Heart left ventricle (tissue), 16 donors: ENCODE results near the gene DNALI1. TPM values are rescaled to one million over a fixed set of nuclear protein-coding genes. Genes with fewer than 3 reads are reported as not detected.
"Not testable (repeated sequence)": the region's sequence is repeated elsewhere in the genome, so short reads cannot be mapped to it uniquely, and the experiment has no call there.

ENCODE experiments used
- ATAC-seq, 4 donors: fragments of 200-7000 bp; cut with Tn5 transposase; one replicate each; pipeline ENCODE4 v1.9.1; 2020 to 2022; ENCODE audit warnings: moderate library complexity in 4 of 4, mild to moderate bottlenecking in 3 of 4, moderate number of reproducible peaks in 1 of 4
- DNase-seq, 5 donors: peaks; one replicate each; pipeline ENCODE4 v3.0.0-alpha.2; 2020
- H3K27ac ChIP-seq, 12 donors: fragments of 200-600 bp; sonication (generic) in 4 of 12; one replicate each; pipeline versions ENCODE4 v1.5.0 to v1.8.0; 2016 to 2022; ENCODE audit warnings: mild to moderate bottlenecking in 2 of 12
- H3K27me3 ChIP-seq, 9 donors: fragments of 200-600 bp; sonication (generic) in 2 of 9; one replicate each; pipeline versions ENCODE4 v1.5.1 to v1.8.0; 2016 to 2022; ENCODE audit warnings: mild to moderate bottlenecking in 3 of 9
- H3K36me3 ChIP-seq, 9 donors: fragments of 200-600 bp; sonication (generic) in 2 of 9; one replicate each; pipeline versions ENCODE4 v1.5.0 to v1.8.0; 2018 to 2022; ENCODE audit warnings: mild to moderate bottlenecking in 2 of 9
- H3K4me1 ChIP-seq, 12 donors: fragments of 200-600 bp; sonication (generic) in 4 of 12; one replicate each; pipeline versions ENCODE4 v1.5.0 to v1.8.0; 2016 to 2022; ENCODE audit warnings: mild to moderate bottlenecking in 3 of 12
- H3K4me3 ChIP-seq, 12 donors: fragments of 200-600 bp; sonication (generic) in 4 of 12; one replicate each; pipeline versions ENCODE4 v1.5.0 to v1.8.0; 2017 to 2022; ENCODE audit warnings: mild to moderate bottlenecking in 9 of 12, moderate library complexity in 4 of 12
- H3K9me3 ChIP-seq, 12 donors: fragments of 200-600 bp; sonication (generic) in 4 of 12; one replicate each; pipeline versions ENCODE4 v1.5.0 to v1.8.0; 2016 to 2022; ENCODE audit warnings: mild to moderate bottlenecking in 1 of 12
- POLR2A ChIP-seq, 2 donors: fragments of 450-650 bp; IDR thresholded peaks; one replicate each; pipeline ENCODE4 v1.6.1; 2017; ENCODE audit warnings: antibody characterized with exemption in 2 of 2, mild to moderate bottlenecking in 2 of 2, moderate library complexity in 2 of 2
- WGBS, 4 donors: extraction: QIAGEN DNeasy Blood & Tissue Kit in 2 of 4; methylation state at CpG; one replicate each; pipeline versions ENCODE4 v1.1.5 to v1.1.7; 2013 to 2018; 5-methylcytosine and 5-hydroxymethylcytosine counted together
- intact Hi-C, 10 donors: fragments of 100-400 bp; cut with DNase I; formaldehyde crosslinking; loops; one replicate each; pipeline versions ENCODE4 v1.11.1 to v1.14.2; 2022
- polyA plus RNA-seq, 2 donors: library from polyadenylated mRNA; stranded (reverse); fragments of 200-250 nt; gene quantifications; one replicate each; pipeline ENCODE4 v1.2.3, GENCODE V29; 2013
- total RNA-seq, 9 donors: library from RNA; depleted of rRNA in 2 of 9; stranded (reverse); fragments of >200 nt in 2 of 9; fragmentation: NEBNext Ultra II Directional in 3 of 9; extraction: Animal tissue kit (Norgen Biotek cat#: 25700) in 3 of 9; gene quantifications; one replicate each; pipeline versions ENCODE4 v1.1.0 to v1.2.4, GENCODE V29; 2016 to 2023
- TF ChIP-seq, protein P1 (sequence below), 12 donors: fragments of 200-600 bp; sonication (generic) in 4 of 12; IDR thresholded peaks; one replicate each; pipeline versions ENCODE4 v1.5.0 to v1.8.0; 2018 to 2022; ENCODE audit warnings: antibody characterized with exemption in 12 of 12, mild to moderate bottlenecking in 5 of 12
- donor health status: ischemic (EF 13 %, LVEDD 7.1; RV severe dilation, severe dysfunction).
- donor health status: healthy with polysubstance abuse.
- donor health status: DM: no; HTN: yes; CAD: no.
- donor health status: DM: no; HTN: no; CAD: no.
- donor health status: ischemic (EF 25% LVEDD 6.9; RV normal size, moderate dysfunction).
- donor health status: ischemic (EF 25% LVEDD 5.7; RV mildly dilated, moderate dysfunction).
- donor health status: healthy.
- donor health status: DM: yes; HTN: yes; CAD: no.
- donor health status: ischemic (EF 35%, LVEDD 5.7; RV mildly dilated, moderate dysfunction).
- donor health status: nonischemic (EF 11% LVEDD 7.7; RV severe dilation, severe dysfunction).
- donor health status: DM: yes; HTN: yes; CAD: no.
- donor health status: PGD.
- donor health status: ischemic (EF 29% LVEDD 5.4; RV normal size, mild dysfunction).
- donor health status: nonischemic (EF 23%, LVEDD 6.1; RV moderate dilation, normal function).

The DNALI1 gene
- total and polyA plus RNA-seq, 11 donors = 1.9 to 12.5 (median 3.3) TPM

DNA sequence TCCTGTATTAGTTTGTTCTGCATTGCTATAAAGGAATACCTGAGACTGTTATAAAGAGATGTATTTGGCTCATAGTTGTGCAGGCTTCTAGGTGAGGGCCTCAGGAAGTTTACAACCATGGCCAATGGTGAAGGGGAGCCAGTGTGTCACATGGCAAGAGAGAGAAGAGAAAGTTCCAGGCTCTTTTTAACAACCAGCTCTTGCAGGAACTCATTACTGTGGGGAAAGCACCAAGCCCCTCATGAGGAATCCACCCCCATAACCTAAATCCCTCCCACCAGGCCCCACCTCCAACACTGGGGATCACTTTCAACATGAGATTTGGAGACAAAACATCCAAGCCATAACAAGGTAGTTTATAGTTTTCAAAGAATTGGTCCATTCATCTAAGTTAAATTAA is 37.1 kb upstream of the DNALI1 start:
- Histone ChIP-seq H3K4me1 (peaks cover 0 to 8% (median 4%) of the 10 kb centered on the region in 12 donors), H3K4me3 (no peak overlapping the region), H3K36me3 (no peaks in the 10 kb centered on the region), H3K9me3 (no peaks in the 10 kb centered on the region), H3K27me3 (no peaks in the 10 kb centered on the region), H3K27ac (no peak overlapping the region)
- intact Hi-C loops = loop anchor here in 1 of 10 donors (5.0 kb wide), 1 partner anchor 33 kb away; the partner anchor contains the start of gene SNIP1
- no peak for TF ChIP-seq POLR2A (IDR thresholded peaks at IDR 0.05)
- TF ChIP-seq, protein P1, sequence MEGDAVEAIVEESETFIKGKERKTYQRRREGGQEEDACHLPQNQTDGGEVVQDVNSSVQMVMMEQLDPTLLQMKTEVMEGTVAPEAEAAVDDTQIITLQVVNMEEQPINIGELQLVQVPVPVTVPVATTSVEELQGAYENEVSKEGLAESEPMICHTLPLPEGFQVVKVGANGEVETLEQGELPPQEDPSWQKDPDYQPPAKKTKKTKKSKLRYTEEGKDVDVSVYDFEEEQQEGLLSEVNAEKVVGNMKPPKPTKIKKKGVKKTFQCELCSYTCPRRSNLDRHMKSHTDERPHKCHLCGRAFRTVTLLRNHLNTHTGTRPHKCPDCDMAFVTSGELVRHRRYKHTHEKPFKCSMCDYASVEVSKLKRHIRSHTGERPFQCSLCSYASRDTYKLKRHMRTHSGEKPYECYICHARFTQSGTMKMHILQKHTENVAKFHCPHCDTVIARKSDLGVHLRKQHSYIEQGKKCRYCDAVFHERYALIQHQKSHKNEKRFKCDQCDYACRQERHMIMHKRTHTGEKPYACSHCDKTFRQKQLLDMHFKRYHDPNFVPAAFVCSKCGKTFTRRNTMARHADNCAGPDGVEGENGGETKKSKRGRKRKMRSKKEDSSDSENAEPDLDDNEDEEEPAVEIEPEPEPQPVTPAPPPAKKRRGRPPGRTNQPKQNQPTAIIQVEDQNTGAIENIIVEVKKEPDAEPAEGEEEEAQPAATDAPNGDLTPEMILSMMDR (IDR thresholded peaks at IDR 0.05) = no peak
- ATAC-seq (no peak), DNase-seq (no peak)

- ATAC-seq, H3K36me3 ChIP-seq, H3K4me3 ChIP-seq, DNase-seq, intact Hi-C loops, H3K27ac ChIP-seq, H3K9me3 ChIP-seq, H3K27me3 ChIP-seq: not testable (repeated sequence)
- WGBS, 4 donors = 82 to 89% (median 86%) methylated on average over 1 of the region's 1 CpG
- peaks cover 0 to 15% (median 9%) of the 10 kb centered on the region in 12 donors for H3K4me1 ChIP-seq
Measured at GRCh38 chr1:37529888-37530287, 26.9 kb upstream of the DNALI1 start.

- DNase-seq, intact Hi-C loops, H3K4me3 ChIP-seq, H3K27ac ChIP-seq, ATAC-seq, H3K27me3 ChIP-seq, H3K9me3 ChIP-seq: not testable (repeated sequence)
- H3K36me3 ChIP-seq = peaks cover 2 to 25% (median 23%) of the 10 kb centered on the region in 9 donors
- H3K4me1 ChIP-seq = peaks cover 0 to 15% (median 9%) of the 10 kb centered on the region in 12 donors
- WGBS, 4 donors = 87 to 97% (median 93%) methylated on average over 4 of the region's 4 CpGs
Measured at GRCh38 chr1:37532418-37533156, 24.2 kb upstream of the DNALI1 start.

DNA sequence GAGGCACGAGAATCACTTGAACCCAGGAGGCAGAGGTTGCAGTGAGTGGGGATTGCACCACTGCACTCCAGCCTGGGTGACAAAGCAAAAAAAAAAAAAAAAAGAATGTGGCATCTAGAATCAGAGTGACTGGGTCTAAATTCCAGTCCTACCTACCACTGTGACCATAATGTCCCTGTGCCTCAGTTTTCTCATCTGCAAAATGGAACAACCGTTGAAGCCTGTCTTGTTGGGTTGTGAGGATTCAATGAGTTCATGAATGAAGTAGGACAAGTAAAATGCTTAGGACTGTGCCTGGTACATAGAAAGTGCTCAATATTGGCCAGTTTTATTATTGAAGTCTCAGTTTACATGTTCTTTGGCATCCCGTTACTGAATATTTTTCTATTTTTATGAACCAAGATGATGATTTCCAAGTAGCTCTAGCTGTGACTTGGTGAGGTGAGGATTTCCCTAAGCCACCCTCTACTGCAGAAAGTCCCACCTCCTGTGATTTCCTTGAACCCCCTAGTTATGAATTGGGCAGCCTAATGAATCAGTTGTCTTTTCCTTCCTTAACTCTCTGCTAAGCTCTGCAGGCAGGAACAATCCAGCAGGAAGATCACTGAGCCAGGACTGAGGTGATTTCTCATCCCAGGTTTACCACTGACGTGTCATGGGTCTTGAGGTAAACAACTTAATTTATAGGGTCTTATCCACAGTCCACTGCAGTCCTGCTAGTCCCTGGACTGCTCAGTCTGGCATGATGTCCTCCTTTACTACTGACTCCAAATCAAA is 23.2 kb upstream of the DNALI1 start:
- H3K36me3 ChIP-seq = peaks cover 2 to 35% (median 32%) of the 10 kb centered on the region in 9 donors
- TF ChIP-seq POLR2A (IDR thresholded peaks at IDR 0.05) = no peak
- TF ChIP-seq, protein P1 (IDR thresholded peaks at IDR 0.05) = no peak
- peak overlapping the region in 5 of 12 donors; percentile 5 to 68 (median 12) for H3K27ac ChIP-seq
- intact Hi-C loops = no loop called here
- no peak for DNase-seq
- 93 to 97% (median 95%) methylated on average over 4 of the region's 4 CpGs for WGBS, 4 donors
- no peak overlapping the region for H3K4me3 ChIP-seq
- no peaks in the 10 kb centered on the region for H3K27me3 ChIP-seq
- H3K4me1 ChIP-seq = peaks cover 0 to 15% (median 9%) of the 10 kb centered on the region in 12 donors
- peak in 1 of 4 donors; percentile 42 for ATAC-seq
- no peaks in the 10 kb centered on the region for H3K9me3 ChIP-seq

GRCh38 chr1:37537378-37537777 is 19.4 kb upstream of the DNALI1 start:
- no peak for ATAC-seq
- H3K36me3 ChIP-seq = peaks cover 5 to 73% (median 69%) of the 10 kb centered on the region in 9 donors
- DNase-seq = no peak
- H3K4me1 ChIP-seq = peaks cover 0 to 15% (median 9%) of the 10 kb centered on the region in 12 donors
- H3K9me3 ChIP-seq = no peaks in the 10 kb centered on the region
- 87 to 93% (median 92%) methylated on average over 2 of the region's 2 CpGs for WGBS, 4 donors
- H3K4me3 ChIP-seq = no peak overlapping the region
- H3K27ac ChIP-seq = no peak overlapping the region
- no peaks in the 10 kb centered on the region for H3K27me3 ChIP-seq
- intact Hi-C loops = no loop called here
- no peak for TF ChIP-seq POLR2A (IDR thresholded peaks at IDR 0.05)
- TF ChIP-seq, protein P1 (IDR thresholded peaks at IDR 0.05) = no peak

GRCh38 chr1:37539154-37539553 is 17.6 kb upstream of the DNALI1 start:
- H3K27ac ChIP-seq, H3K9me3 ChIP-seq, H3K27me3 ChIP-seq, DNase-seq, H3K4me3 ChIP-seq, ATAC-seq, H3K4me1 ChIP-seq, intact Hi-C loops: not testable (repeated sequence)
- peaks cover 5 to 90% (median 75%) of the 10 kb centered on the region in 9 donors for H3K36me3 ChIP-seq
- 93 to 97% (median 95%) methylated on average over 10 of the region's 10 CpGs for whole genome bisulfite sequencing, 4 donors
